Stimulated activated CD4-positive, alpha-beta T cell treated with anti-CD3 and anti-CD28 coated beads, Interleukin-1b, Interleukin-23, amount 100 ng/mL, for 4 hours (primary cell): ENCODE measurements around the gene NALCN.

ENCODE experiments used
- DNase-seq, 2 donors: peaks; one replicate each; pipeline ENCODE4 v3.0.0-alpha.2; 2020; ENCODE audit warnings: low read depth in 2 of 2

Gene NALCN

GRCh38 chr13:101416181-101417042 lies at the start of gene NALCN:
NALCN (minus strand) TSS chr13:101416508; CDS start chr13:101399126, 17,382 bp downstream.
- DNase-seq = no peak

DNA sequence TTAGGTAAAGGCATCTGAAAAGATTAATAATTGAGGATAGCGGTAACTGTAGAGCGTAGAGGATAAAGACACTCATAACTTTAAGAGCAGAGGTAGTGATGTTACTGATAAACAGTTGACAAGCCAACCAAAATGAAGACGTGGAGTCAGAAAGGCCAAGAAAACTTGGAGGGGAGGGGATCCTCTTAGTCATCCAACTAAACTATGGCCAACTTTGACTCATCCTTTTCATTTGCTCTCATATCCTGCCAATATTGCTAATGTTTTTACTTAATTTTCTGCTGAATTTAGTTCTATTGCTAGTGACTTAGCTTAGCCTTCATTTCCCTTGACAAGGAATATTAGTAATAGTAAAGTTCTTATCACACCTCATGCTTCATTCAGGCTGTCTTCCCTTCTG lies 49.6 kb upstream of the NALCN start:
- DNase-seq = no peak

GRCh38 chr13:101457176-101457575 lies 40.9 kb upstream of the NALCN start:
- DNase-seq = no peak

GRCh38 chr13:101455863-101456262 lies 39.6 kb upstream of the NALCN start:
- DNase-seq = no peak

DNA sequence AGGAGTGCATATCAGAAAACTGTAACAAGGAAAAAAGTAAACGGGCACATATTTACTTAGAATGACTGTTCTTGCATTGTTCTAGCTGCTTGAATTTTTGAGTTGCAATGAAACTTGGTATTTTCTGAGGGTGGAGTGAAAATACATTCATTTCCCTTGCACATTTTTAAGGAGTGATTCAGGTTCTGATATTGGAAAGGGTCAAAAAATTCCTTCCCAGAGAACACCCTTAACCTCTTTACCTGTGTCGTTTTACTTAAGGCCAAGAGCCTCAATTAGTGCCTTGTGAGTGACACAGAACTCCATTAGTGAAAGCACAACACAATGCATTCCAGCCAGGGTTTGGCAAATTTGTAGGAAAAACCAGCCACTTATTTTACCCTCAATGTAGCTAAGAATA lies 38.5 kb upstream of the NALCN start:
- no peak for DNase-seq

- no peak for DNase-seq
These were observed 37.5 kb upstream of the NALCN start for GRCh38 chr13:101453784-101454201.

DNA sequence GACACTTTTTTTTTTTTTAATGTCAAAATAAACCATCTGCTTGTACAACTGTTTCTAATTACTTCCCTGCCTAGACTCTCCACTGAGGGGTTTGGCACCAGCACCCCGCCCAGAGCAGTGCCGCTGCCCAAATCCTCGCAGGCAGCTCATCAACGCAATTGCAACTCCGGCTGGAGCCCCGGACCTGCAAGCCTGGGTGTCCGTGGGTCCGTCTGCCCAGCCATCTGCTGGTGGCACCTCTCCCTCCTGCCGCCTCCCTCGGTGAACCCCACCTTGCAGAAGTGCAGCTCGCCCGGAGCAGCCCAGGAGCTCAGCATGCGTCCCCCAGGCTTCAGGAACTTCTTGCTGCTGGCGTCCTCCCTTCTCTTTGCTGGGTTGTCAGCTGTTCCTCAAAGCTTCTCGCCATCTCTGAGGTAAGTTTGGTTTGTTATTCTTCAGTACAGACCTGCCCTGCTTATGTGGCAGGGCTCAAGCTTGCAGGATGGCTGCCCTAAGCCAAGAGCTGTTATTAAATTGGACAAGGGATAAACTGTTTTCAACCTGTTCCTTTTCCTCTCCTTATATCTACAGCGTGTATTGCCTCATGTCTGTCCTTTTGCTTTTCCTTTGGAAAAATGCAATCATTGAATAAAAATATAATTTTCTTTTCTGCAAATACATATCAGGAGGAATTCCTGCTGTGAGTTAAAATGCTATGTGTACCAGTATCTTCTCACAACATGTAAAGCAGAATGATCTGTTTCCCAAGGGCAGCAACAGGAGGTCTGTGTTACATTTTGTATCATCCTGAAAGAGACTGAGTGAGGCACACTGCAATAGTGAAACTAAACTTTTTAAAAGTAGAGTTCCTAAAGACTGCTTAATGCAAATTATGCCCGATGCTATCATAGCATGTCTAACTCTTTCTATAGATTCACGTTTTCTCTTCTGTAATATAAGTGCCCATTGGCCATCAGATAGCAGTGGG lies 36.5 kb upstream of the NALCN start, which contains the start of gene ITGBL1:
ITGBL1 (plus strand) TSS at position 157 of the 967 bp plus-strand sequence; CDS start at position 316, 159 bp downstream.
- no peak for DNase-seq

GRCh38 chr13:101451641-101452040 lies 35.3 kb upstream of the NALCN start:
- DNase-seq = no peak

DNA sequence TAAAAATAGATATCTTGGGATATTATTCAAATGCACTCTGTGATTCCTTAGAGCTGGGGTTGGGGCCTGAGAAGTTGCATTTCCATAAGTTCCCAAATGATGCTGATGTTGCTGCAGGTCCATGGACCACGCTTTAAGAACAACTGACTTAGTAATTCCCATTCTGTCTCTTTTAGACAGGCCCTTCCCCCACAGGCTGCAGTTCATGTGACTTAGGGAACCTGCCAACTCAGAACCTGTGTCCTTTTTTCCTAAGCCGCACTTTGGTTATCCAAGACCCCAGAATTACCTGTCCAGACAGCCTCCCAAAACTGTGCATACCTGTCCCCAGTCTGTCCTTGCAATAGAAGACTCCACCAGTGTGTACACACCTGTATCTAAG lies 34.4 kb upstream of the NALCN start:
- no peak for DNase-seq

- no peak for DNase-seq
These were observed 33.8 kb upstream of the NALCN start for GRCh38 chr13:101449790-101450748.

GRCh38 chr13:101447852-101448251 lies 31.5 kb upstream of the NALCN start:
- DNase-seq = no peak

GRCh38 chr13:101434486-101434885 lies 18.2 kb upstream of the NALCN start:
- DNase-seq = no peak

DNA sequence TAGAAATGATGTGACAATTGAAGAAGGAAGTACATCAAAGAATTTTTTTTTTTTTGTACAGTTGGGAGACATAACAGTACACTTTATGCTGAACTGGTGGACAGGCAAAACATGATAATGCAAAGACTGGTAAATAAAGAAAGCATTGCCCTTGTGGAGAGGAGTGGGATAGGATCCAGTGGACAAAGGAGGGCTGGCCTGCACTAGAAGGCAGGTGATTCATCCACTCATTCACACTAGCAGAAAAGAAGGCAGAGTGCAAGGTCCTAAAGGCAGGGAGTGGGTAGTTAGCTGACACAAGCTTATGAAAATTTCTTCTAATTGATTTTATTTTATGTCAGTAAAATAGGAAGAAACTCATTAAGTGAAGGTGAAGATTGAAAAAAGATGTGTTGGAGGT lies 17.6 kb upstream of the NALCN start:
- no peak for DNase-seq

GRCh38 chr13:101429733-101430132 lies 13.4 kb upstream of the NALCN start:
- DNase-seq = no peak

DNA sequence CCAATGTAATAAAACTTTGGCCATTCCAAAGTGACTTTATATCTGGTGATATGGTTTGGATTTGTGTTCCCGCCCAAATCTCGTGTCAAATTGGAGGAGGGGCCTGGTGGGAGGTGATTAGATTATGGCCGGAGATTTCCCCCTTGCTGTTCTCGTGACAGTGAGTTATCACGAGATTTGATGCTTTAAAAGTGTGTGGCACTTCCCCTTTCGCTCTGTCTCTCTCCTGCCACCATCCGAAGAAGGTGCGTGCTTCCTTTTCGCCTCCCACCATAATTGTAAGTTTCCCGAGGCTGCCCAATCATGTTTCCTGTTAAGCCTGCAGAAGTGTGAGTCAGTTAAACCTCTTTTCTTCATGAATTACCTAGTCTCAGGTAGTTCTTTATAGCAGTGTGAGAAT lies 9.3 kb upstream of the NALCN start:
- no peak for DNase-seq

- no peak for DNase-seq
These were observed 8.8 kb upstream of the NALCN start for GRCh38 chr13:101425156-101425471.

DNA sequence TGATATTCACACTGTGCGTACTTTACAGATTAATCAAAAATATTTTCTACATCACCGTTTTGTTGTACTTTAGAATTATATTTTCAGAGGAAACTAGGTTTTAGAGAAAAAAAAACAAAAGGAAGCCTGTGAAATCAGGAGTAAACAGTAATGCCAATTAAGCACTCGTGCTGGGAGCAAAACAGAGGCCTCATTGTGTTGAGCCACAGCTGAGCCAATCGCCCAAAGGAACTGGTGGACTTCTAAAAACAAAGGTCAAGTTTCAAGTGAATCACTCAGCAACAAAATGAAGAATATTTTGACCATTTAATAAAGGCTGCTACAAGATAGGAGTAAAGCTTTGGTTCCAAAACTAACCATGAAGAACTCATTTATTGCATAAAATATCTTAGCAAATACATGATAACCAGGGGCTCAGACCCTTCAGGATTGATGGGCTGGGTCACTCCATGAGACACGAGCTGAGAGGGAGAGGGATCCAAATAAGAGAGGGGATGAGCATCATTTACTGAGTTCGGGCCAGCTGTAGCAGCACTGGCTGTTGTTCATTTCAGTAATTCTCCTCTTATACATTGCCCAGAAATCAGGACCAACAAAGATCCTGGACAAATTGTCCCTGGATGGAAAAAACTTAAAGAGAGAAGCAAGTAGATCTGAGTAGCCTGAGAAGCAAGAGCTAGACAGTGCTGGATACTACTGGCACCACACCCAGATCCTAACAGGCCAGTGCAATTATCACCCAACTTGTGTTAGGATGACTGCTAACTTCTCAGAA lies 8.3 kb upstream of the NALCN start:
- no peak for DNase-seq

DNA sequence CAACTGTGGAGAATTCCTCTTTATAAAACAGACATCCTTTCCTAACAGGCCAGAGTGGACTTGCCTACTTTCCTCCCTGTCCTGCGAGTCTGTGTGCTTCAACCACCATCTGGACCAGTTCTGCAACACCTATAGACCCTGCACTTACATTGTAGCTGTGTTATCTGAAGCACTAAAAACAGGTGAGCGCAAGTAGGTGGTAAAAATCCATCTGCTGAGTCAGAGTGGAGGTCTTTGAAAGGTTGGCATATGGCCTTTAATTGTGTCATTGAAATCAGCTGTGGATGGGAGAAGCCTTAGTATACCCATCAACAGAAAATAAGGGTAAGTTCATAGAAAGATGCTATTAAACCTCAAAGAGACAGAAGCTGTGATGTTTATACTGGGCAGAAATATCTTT lies 7.6 kb upstream of the NALCN start:
- DNase-seq = no peak

DNA sequence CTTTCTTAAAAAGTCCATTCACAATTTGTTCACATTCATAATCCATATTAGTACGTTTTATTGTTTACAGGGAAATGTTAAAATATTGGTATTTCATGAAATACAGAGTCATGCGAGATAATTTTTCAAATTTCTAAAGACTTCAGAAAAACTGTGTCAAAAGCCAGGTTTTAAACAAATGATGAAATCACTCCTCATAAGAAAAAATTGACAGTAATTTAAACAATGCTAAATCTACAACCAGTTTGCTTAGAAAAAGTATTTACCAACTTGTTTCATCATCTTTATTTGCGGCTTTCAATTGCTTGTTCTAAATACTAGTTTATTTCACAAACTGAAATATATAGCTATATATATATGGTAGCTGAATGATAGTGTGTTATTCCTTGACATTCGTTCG lies 1.2 kb upstream of the NALCN start:
- no peak for DNase-seq

DNA sequence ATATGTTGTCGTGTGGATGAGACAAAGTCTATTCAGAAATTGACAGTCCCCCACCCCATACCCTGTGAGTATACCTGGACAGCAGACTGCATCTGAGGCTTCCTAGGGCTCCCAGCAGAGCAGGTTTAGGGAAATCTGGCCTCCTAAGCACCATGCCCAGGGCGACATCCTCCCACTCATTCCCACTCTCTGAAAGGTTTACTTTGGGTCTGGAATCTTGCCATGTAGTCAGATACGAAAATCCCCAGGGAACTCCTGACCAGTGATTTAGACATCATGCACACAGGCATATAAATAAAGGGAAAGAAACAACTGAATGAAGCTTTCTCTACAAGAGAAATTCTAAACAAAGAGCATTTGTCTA lies 717 bp upstream of the NALCN start:
- no peak for DNase-seq
